Measurements from ENCODE around the gene NWD2.
"Not testable (repeated sequence)": the region's sequence is repeated elsewhere in the genome, so short reads cannot be mapped to it uniquely, and the experiment has no call there.

Gene NWD2

DNA sequence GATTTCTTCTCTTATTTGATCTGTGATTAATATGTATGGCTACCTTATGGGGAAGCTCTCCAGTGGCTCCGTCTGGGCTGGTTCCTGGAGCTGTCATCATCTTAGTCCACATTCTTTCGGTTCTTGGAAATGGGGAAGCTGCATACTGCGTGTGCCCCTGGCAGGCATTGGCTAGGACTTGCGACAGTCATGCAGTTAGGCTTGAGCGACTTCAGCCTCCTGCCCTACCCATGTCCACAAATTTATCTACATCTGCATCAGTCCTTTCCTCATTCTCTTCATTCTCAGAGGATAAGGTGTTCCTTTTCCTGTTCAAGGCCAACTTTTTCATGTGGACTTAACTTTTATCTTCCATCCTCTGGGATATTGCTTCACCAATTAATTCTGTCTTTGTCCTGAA is 227.4 kb downstream of the NWD2 start:
- no peak for DNase-seq

GRCh38 chr4:37473807-37474206 is 229.3 kb downstream of the NWD2 start:
- no peak for DNase-seq

DNA sequence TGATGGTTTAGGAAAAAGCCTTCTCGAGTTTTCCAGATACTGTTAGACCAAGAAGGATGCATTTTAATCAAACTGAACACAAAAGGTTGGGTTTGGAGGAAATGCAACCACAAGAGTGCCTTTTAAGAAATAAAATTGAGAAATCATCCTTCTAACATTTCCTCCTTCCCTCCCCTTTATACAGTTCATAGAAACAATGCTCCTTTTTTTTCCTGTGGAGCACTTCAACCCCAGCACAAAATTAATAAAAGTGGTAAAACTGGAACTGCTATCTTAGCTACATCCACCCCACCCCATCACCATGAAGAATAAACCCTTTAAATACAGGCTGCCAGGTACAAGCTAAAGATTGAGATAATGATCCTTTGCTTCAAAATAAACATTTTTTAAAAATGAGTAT is 230.5 kb downstream of the NWD2 start:
- no peak for DNase-seq

GRCh38 chr4:37475776-37476175 is 231.2 kb downstream of the NWD2 start:
- no peak for DNase-seq

DNA sequence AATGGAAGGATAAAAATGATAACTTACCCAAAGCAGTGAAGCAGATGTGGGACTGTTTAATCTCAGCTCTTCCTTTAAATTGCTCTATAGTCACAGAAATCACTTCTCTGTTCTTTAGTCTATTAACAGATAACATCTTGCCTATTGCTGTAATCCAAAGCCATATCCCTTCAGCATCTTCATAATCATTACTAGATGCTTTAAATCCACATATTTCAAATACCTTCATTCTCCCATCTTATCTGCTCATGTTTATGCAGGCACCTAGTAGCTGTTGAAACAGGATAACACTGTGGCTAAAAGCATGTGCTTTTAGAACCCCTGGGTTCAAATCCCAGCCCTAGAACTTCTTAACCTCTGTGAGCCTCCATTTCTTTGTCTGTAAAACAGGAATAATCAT is 231.7 kb downstream of the NWD2 start:
- no peak for DNase-seq

DNA sequence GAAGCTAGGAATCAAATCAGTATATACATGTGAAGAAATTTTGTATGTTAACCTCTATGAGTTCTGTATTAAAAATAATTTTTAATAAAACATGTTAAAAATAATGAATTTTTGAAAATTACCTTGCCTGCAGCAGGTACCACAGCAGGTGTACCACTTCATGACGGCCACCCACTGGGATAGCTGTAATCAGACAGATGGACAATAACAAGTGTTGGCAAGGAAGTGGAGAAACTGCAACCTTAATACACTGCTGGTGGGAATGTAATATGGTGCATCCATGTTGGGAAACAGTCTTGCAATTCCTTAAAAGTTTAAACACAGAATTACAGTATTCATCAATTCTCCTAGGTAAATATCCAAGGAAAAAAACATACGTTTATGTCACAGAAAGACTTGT is 232.1 kb downstream of the NWD2 start:
- DNase-seq = no peak

DNA sequence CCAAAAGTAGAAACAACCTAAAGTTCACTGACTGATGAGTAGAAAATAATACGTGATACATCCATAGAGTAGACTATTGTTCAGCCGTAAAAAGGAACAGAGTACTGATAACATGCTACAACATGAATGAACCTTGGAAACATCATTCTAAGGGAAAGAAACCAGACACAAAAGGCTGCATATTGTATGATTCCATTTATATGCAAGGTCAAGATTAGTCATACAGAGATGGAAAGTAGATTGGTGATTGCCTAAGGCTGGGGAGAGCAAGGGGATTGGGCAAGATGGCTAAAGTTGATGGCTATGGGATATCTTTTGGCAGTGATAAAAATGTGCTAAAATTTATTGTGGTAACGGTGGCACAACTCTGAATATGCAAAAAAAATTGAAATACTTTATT is 232.6 kb downstream of the NWD2 start:
- no peak for DNase-seq

DNA sequence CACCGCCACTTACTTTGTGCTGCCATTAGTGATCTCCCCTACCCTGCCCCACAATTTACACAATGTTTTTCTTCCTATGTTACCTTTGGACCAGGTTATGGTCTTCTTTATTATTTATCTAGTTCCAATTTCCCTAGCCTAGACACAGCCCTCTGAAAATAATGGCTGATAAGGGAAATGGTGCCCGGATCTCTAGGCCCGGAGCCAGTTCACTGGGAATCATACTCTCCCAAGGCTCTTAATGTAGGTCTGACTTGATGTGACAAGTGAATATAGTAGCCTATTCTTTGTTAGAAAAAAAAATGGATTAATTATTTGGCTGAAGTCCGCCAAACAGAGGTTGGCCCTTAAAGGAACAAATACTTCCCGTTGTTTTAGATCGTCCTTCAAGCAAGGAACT is 233.6 kb downstream of the NWD2 start:
- no peak for DNase-seq

DNA sequence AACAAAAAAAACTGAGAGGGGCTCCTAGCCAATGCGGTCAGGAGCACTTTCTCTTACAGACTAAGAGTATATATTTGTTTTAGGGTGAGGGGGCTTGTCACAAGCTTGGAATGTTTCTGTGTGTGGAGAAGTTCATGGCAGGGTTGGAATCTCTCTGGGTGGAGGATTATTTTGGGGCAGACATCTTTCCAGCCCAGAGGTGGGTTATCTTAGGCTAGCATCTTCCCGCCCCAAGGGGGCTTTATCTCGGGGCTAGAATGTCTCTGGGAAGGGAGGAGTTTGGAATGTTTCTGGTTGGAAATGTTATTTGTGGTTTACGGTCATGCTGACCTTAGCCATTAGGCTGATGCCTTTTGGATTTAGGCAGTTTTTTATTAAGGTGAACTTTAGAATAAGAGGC is 236.0 kb downstream of the NWD2 start:
- DNase-seq = no peak

GRCh38 chr4:37481547-37482122 is 237.1 kb downstream of the NWD2 start:
- no peak for DNase-seq

DNA sequence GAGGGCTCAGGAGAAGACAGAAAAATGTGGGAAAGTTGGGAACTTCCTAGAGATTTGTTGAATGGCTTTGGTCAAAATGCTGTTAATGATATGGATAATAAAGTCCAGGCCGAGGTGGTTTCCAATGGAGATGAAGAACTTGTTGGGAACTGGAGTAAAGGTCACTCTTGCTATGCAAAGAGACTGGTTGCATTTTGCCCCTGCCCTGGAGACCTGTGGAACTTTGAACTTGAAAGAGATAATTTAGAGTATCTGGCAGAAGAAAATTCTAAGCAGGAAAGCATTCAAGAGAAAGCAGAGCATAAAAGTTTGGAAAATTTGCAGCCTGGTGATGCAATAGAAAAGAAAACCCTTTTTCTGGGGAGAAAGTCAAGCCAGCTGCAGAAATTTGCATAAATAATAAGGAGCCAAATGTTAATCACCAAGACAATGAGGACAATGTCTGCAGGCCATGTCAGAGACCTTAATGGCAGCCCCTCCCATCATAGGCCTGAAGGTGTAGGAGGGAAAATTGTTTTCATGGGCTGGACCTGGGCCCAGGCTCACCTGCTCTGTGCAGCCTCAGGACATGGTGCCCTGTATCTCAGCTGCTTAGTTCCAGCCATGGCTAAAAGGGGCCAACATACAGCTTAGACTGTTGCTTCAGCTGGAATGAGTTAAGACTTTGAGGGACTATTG is 237.8 kb downstream of the NWD2 start:
- DNase-seq = no peak

DNA sequence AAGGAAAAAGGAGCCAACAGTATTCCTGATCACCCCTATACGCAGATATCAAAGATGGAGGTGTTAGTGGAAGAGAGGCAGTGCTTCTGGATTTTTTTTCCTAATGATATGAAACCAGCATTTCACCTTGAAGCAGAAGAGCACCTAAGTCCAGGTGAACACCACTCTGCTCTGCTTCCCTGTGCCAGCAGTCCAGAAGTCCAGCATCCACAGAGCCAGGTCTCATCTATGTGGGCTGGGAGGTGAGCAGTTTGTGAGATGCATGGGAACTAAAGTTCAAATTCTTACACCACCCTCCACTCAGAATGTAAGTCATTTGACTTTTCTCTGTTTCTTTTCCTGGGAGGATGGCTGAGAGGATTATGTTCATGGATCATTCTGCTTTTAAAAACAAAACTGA is 239.1 kb downstream of the NWD2 start:
- no peak for DNase-seq

GRCh38 chr4:37486166-37486565 is 241.6 kb downstream of the NWD2 start:
- DNase-seq = no peak

DNA sequence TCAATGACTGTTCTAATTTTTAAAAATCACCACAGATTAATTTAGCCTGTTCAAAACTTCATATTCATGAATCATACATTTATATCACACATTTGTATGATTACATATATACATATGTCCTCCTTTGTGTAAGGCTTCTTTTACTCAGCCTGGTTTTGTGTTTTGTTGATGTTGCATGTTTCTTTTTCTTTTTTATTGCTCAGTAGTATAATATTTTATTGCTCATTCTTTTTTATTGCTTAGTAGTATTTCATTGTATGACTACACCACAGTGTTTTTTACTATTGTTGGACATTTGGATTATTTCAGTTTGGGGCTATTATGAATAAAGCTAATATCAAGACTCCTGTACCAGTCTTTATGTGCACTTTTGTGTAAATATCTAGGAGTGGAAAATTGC is 243.1 kb downstream of the NWD2 start:
- no peak for DNase-seq

DNA sequence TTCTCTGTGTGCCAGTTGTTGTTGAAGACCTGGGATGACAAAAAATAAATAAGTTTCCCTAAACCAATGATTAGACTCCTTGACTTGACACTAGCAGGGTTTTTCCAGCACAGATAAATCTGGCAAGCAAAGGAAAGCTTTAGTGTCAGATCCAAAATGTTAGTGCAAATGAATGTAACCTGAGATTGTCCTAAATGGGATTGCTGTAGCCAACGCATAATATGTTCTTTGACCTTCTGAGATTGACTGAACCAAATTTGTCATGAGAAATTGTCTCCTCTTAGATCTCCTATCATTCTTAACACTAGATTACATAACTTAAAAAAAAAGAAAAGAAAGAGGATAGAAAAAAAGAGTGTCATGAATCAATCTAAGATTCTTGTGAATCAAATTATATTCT is 245.2 kb downstream of the NWD2 start:
- no peak for DNase-seq

GRCh38 chr4:37490391-37491347 is 246.1 kb downstream of the NWD2 start:
- DNase-seq = no peak

DNA sequence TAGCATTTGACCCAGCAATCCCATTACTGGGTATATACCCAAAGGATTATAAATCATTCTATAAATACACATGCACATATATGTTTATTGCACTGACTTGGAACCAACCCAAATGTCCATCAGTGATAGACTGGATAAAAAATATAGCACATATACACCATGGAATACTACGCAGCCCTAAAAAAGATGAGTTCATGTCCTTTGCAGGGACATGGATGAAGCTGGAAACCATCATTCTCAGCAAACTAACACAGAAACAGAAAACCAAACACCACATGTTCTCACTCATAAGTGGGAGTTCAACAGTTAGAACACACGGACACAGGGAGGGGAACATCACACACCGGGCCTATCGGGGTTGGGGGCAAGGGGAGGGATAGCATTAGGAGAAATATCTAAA is 250.8 kb downstream of the NWD2 start:
- DNase-seq = not testable (repeated sequence)

All from fibroblast of skin of abdomen (primary cell).